Vagina (tissue), 2 donors: ENCODE measurements around the gene MECP2.

Experiments
- POLR2A ChIP-seq, 2 donors: fragments of 450-650 bp; IDR thresholded peaks; one replicate each; pipeline ENCODE4 v1.6.1; 2017; ENCODE audit warnings: antibody characterized with exemption in 2 of 2, mild to moderate bottlenecking in 2 of 2, moderate library complexity in 2 of 2
- TF ChIP-seq, protein P1 (sequence below), 3 experiments: fragments of 450-650 bp in 2 of 3; fragments of 200-600 bp in 1 of 3; sonication (generic) in 1 of 3; IDR thresholded peaks; one replicate each; pipeline ENCODE4 v1.5.1; 2017 to 2019; ENCODE audit warnings: antibody characterized with exemption in 3 of 3, mild to moderate bottlenecking in 2 of 3, moderate library complexity in 2 of 3

DNA sequence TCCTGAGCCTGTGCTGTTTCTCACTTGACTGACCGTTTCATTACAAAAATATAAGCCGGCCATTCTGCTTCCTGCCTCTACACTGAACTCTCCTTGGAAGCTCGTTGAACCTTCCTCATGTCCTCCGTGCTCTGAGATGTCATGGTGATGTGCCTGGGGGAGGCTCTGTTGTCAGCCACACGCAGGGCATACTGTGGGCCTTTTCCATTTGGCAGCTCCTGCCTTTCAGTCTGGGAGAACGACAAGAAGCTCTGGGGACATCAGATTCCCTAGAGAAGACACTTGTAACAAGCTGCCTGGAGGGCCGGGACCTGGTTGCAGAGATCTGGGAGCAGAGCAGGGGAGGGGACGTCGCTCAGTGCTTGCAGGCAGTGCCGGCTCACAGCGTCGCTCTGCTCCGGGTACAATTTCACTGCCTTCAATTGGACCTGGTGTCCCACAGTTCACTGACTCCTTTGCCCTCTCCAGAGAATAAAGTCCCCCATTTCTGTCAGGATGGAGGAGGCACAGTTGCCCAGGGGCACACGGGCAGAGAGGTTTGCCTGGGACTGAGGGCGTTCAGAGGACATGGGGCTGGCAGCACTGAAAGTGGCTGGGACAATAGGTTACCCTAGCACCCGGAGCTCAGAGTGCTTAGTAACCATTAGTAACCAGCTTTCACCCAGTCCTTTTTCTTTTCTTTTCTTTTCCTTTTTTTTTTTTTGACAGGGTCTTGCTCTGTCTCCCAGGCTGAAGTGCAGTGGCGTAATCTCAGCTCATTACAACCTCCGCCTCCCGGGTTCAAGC lies 19.1 kb upstream of the MECP2 start:
- TF ChIP-seq, protein P1, sequence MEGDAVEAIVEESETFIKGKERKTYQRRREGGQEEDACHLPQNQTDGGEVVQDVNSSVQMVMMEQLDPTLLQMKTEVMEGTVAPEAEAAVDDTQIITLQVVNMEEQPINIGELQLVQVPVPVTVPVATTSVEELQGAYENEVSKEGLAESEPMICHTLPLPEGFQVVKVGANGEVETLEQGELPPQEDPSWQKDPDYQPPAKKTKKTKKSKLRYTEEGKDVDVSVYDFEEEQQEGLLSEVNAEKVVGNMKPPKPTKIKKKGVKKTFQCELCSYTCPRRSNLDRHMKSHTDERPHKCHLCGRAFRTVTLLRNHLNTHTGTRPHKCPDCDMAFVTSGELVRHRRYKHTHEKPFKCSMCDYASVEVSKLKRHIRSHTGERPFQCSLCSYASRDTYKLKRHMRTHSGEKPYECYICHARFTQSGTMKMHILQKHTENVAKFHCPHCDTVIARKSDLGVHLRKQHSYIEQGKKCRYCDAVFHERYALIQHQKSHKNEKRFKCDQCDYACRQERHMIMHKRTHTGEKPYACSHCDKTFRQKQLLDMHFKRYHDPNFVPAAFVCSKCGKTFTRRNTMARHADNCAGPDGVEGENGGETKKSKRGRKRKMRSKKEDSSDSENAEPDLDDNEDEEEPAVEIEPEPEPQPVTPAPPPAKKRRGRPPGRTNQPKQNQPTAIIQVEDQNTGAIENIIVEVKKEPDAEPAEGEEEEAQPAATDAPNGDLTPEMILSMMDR (IDR thresholded peaks at IDR 0.05): no peak
- no peak for TF ChIP-seq POLR2A (IDR thresholded peaks at IDR 0.05)
